Bronchus fibroblast of lung (primary cell): Measurements from ENCODE around the gene FOXQ1. TPM values are rescaled to one million over a fixed set of nuclear protein-coding genes. Genes with fewer than 3 reads are reported as not detected.

ENCODE experiments used
- total RNA-seq: library from RNA; depleted of rRNA; stranded (reverse); fragments of >200 nt; gene quantifications from 2 replicates; pipeline ENCODE4 v1.2.3, GENCODE V29; 2015

FOXQ1 gene, protein sequence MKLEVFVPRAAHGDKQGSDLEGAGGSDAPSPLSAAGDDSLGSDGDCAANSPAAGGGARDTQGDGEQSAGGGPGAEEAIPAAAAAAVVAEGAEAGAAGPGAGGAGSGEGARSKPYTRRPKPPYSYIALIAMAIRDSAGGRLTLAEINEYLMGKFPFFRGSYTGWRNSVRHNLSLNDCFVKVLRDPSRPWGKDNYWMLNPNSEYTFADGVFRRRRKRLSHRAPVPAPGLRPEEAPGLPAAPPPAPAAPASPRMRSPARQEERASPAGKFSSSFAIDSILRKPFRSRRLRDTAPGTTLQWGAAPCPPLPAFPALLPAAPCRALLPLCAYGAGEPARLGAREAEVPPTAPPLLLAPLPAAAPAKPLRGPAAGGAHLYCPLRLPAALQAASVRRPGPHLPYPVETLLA
- total RNA-seq, result 0.45 and 1.3 TPM in 2 replicates

DNA sequence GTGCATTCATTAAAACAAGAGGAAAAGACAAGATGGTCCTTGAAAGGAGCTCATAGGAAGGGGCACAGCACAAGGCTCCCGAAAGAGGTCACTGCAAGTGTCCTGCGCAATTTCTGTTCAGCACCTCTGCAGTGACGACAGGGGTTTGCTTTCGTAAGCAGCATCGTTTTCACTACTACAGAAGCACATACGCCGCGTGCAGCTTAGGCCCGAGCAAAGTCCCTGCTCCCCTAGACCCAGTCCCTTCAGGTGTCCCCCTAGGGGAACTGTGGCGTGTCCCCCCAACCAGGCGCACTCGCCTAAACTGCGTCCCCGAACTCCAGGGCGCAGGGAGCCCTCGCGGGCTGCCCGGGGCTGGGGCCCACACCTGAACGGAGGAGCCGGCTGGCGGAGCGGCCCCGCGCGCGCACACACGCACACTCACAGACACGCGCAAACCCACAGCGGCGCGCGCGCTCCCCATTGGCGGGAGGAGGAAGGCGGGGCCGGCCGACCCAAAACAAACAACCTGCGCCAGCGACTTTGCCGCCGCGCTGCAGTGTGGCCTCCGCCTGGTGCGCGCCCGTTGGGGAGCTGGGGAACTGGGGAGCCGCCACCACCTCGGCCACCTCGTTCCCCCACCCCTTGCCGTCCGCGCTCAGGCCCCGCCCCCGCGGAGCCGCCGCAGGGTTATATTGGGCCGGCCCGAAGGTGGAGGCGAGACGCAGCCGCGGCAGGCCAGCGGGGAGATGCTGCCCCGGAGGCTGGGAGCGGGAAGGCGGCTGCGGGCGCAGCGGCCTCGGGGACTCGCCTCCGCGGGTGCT, at the start of gene FOXQ1:
Gene FOXQ1 (plus strand): TSS at position 699 of the 803 bp plus-strand sequence. CDS start 607 bp downstream, outside the sequence.

Other genes starting within 250 kb of the FOXQ1 start
- gene FOXF2, start 77.5 kb downstream of the FOXQ1 start, total RNA-seq, result 16.4 and 23.2 TPM in 2 replicates